Loucy (cell line): ENCODE data around the gene NAPSA.

Source experiments
- CTCF ChIP-seq: fragments of 200-600 bp; sonication (generic); conservative IDR thresholded peaks from 2 replicates; pipeline ENCODE4 v1.5.1; 2014; ENCODE audit warnings: mild to moderate bottlenecking, antibody characterized with exemption, low read length
- EZH2phosphoT487 ChIP-seq: fragments of 200-600 bp; IDR thresholded peaks from 2 replicates; pipeline ENCODE4 v1.6.1; 2018; ENCODE audit warnings: antibody characterized with exemption, mild to moderate bottlenecking, moderate library complexity, borderline replicate concordance

GRCh38 chr19:50361290-50362029 is 4.0 kb downstream of the NAPSA start:
- TF ChIP-seq CTCF (no peak), EZH2phosphoT487 (no peak)
